K562 (cell line): ENCODE results near the gene ITGB2. TPM values are rescaled to one million over a fixed set of nuclear protein-coding genes. Genes with fewer than 3 reads are reported as not detected.

Experiments
- ATAC-seq: fragments of 200-7000 bp; cut with Tn5 transposase; 3 replicates; pipeline ENCODE4 v1.9.1; 2020; ENCODE audit warnings: moderate library complexity
- BruUV-seq: library from RNA; stranded (reverse); fragments of 400-500 nt; replicated peaks from 2 replicates; lab custom pipeline; 2021; lab: Mats Ljungman, UMichigan
- CTCF ChIA-PET: fragments of 300-600 bp; formaldehyde crosslinking; extraction: SDS; loops from one replicate; lab custom pipeline; 2021; ENCODE audit warnings: low intra/inter-chr PET ratio; lab: Yijun Ruan, JAX
- POLR2A ChIA-PET: fragments of 300-600, 350-650 bp; sonication (Branson Sonifier 250); formaldehyde crosslinking; extraction: SDS; loops from one replicate; lab custom pipeline; 2021; ENCODE audit warnings: antibody characterized with exemption, inconsistent platforms; lab: Yijun Ruan, JAX
- DNase-seq, 4 experiments: peaks; one replicate each; pipeline versions ENCODE4 v3.0.0 to v3.0.0-alpha.2; 2011 to 2018; ENCODE audit warnings: low spot score in 3 of 4, mixed read lengths in 3 of 4; ENCODE audit errors: extremely low read depth in 1 of 4
- FAIRE-seq: peaks from 2 replicates; lab custom pipeline; 2011; peaks lifted over from hg19 to GRCh38; lab: Jason Lieb, UNC
- H2AFZ ChIP-seq: 2 replicates; pipeline ENCODE4 v1.6.0; 2011; ENCODE audit warnings: low read depth, low read length, control low read depth, inconsistent platforms
- H3K27ac ChIP-seq: fragments of 200-600 bp; 3 replicates; pipeline ENCODE4 v1.8.0; 2011; ENCODE audit warnings: low read depth, mild to moderate bottlenecking, control low read depth, inconsistent platforms, low read length, moderate library complexity, mixed read lengths; ENCODE audit errors: extremely low read depth
- H3K27me3 ChIP-seq, 2 experiments: fragments of 300-600 bp in 1 of 2; 2 replicates in 1 of 2; 3 replicates in 1 of 2; pipeline versions ENCODE4 v1.6.0 to v1.8.0; 2011; ENCODE audit warnings: inconsistent platforms in 2 of 2, low read length in 2 of 2, mild to moderate bottlenecking in 1 of 2, mixed read lengths in 1 of 2, moderate library complexity in 1 of 2; ENCODE audit not compliant: control insufficient read depth in 2 of 2, insufficient read depth in 2 of 2
- H3K36me3 ChIP-seq: fragments of 300-600 bp; 3 replicates; pipeline ENCODE4 v1.8.0; 2011; ENCODE audit warnings: mild to moderate bottlenecking, low read length, inconsistent platforms; ENCODE audit not compliant: control insufficient read depth, insufficient read depth
- H3K4me1 ChIP-seq, 2 experiments: fragments of 200-600 bp in 1 of 2; replicated peaks in 1 of 2; 2 replicates in 1 of 2; 3 replicates in 1 of 2; pipeline versions ENCODE4 v1.5.1 to v1.8.0; 2011; ENCODE audit warnings: inconsistent platforms in 2 of 2, low read length in 2 of 2, mild to moderate bottlenecking in 1 of 2, mixed read lengths in 1 of 2, moderate library complexity in 1 of 2; ENCODE audit not compliant: control insufficient read depth in 2 of 2, insufficient read depth in 2 of 2
- H3K4me2 ChIP-seq: 2 replicates; pipeline ENCODE4 v1.6.1; 2011; ENCODE audit warnings: low read length, control low read depth, inconsistent platforms, mixed read lengths; ENCODE audit not compliant: insufficient read depth
- H3K4me3 ChIP-seq: fragments of 200-600 bp; sonication (generic), shearing (Covaris generic); 2 replicates; pipeline ENCODE4 v1.5.1; 2016; ENCODE audit warnings: control low read depth, inconsistent platforms
- H3K79me2 ChIP-seq: fragments of 200-600 bp; 3 replicates; pipeline ENCODE4 v1.8.0; 2011; ENCODE audit warnings: low read length, inconsistent platforms; ENCODE audit not compliant: control insufficient read depth, insufficient read depth
- H3K9ac ChIP-seq, 2 experiments: 2 replicates each; pipeline versions ENCODE4 v1.6.0 to v1.6.1; 2011; ENCODE audit warnings: low read depth in 2 of 2, low read length in 2 of 2, control low read depth in 1 of 2, inconsistent platforms in 1 of 2, mild to moderate bottlenecking in 1 of 2, mixed read lengths in 1 of 2; ENCODE audit not compliant: insufficient read depth in 1 of 2
- H3K9me1 ChIP-seq: one replicate; pipeline ENCODE4 v1.6.0; 2011; ENCODE audit warnings: inconsistent platforms, mild to moderate bottlenecking, low read length, moderate library complexity; ENCODE audit not compliant: control insufficient read depth, insufficient read depth
- H3K9me3 ChIP-seq: replicated peaks from 2 replicates; pipeline ENCODE4 v1.5.1; 2011; ENCODE audit warnings: low read depth, low read length, inconsistent platforms; ENCODE audit not compliant: control insufficient read depth, insufficient read depth
- H4K20me1 ChIP-seq: replicated peaks from 2 replicates; pipeline ENCODE4 v1.6.1; 2011; ENCODE audit warnings: low read length, inconsistent platforms, mixed read lengths; ENCODE audit not compliant: control insufficient read depth, insufficient read depth
- ATF1 ChIP-seq, 2 experiments: fragments of 450-650 bp in 1 of 2; IDR thresholded peaks; 2 replicates each; pipeline ENCODE4 v1.6.1; 2016; ENCODE audit warnings: missing compliant biosample characterization in 1 of 2, missing genetic modification characterization in 1 of 2
- CUX1 ChIP-seq: fragments of 200-800 bp; sonication (Bioruptor generic); IDR thresholded peaks from 2 replicates; pipeline ENCODE4 v1.6.1; 2016; ENCODE audit warnings: missing genetic modification characterization, missing compliant biosample characterization
- EGR1 ChIP-seq: fragments of 450-650 bp; conservative IDR thresholded peaks from 2 replicates; pipeline ENCODE4 v1.6.1; 2017; ENCODE audit warnings: mild to moderate bottlenecking
- FOXK1 ChIP-seq: sonication (generic); formaldehyde crosslinking; IDR thresholded peaks from 2 replicates; pipeline ENCODE4 v1.8.0; 2022; ENCODE audit warnings: missing genetic modification reagents, mild to moderate bottlenecking, borderline replicate concordance
- GATAD2A ChIP-seq: fragments of 450-650 bp; IDR thresholded peaks from 2 replicates; pipeline ENCODE4 v1.6.1; 2017
- NCOA6 ChIP-seq: fragments of 450-650 bp; IDR thresholded peaks from 2 replicates; pipeline ENCODE4 v1.6.1; 2017; ENCODE audit warnings: mild to moderate bottlenecking
- NFE2L1 ChIP-seq: fragments of 450-650 bp; IDR thresholded peaks from 2 replicates; pipeline ENCODE4 v1.6.1; 2016; ENCODE audit warnings: missing genetic modification characterization, low read depth, mild to moderate bottlenecking, missing compliant biosample characterization, moderate library complexity, borderline replicate concordance
- POLR2G ChIP-seq: fragments of 200-400 bp; formaldehyde crosslinking; IDR thresholded peaks from 2 replicates; pipeline ENCODE4 v1.6.1; 2017; ENCODE audit warnings: low read depth, mild to moderate bottlenecking, antibody characterized with exemption, low read length, moderate library complexity
- RBFOX2 ChIP-seq: fragments of 200-400 bp; formaldehyde crosslinking; IDR thresholded peaks from 2 replicates; pipeline ENCODE4 v1.6.1; 2017; ENCODE audit warnings: low read depth, mild to moderate bottlenecking, low read length, moderate library complexity
- RBM14 ChIP-seq: fragments of 200-400 bp; formaldehyde crosslinking; IDR thresholded peaks from 2 replicates; pipeline ENCODE4 v1.6.1; 2018; ENCODE audit warnings: low read depth, mild to moderate bottlenecking, low read length, moderate library complexity, borderline replicate concordance; ENCODE audit not compliant: insufficient read depth
- SP1 ChIP-seq: sonication (generic); formaldehyde crosslinking; IDR thresholded peaks from 2 replicates; pipeline ENCODE4 v1.8.1; 2022; ENCODE audit warnings: mild to moderate bottlenecking, missing genetic modification reagents
- SREBF1 ChIP-seq: fragments of 150-350 bp; IDR thresholded peaks from 2 replicates; pipeline ENCODE4 v1.6.1; 2014; ENCODE audit warnings: antibody characterized with exemption, low read depth, low read length, borderline replicate concordance
- SUPT5H ChIP-seq: fragments of 450-650 bp; IDR thresholded peaks from 2 replicates; pipeline ENCODE4 v1.6.1; 2016
- ZBTB17 ChIP-seq: fragments of 450-650 bp; formaldehyde crosslinking; IDR thresholded peaks from 2 replicates; pipeline ENCODE4 v1.4.0; 2020; ENCODE audit warnings: mild to moderate bottlenecking
- ZNF217 ChIP-seq: sonication (generic); formaldehyde crosslinking; IDR thresholded peaks from 2 replicates; pipeline ENCODE4 v1.8.0; 2022; ENCODE audit warnings: mild to moderate bottlenecking, missing genetic modification reagents
- ZNF282 ChIP-seq: sonication (generic); formaldehyde crosslinking; IDR thresholded peaks from 2 replicates; pipeline ENCODE4 v1.8.1; 2023; ENCODE audit warnings: missing genetic modification reagents
- WGBS: fragments of 100-300 bp; shearing (Covaris generic); methylation state at CpG from one replicate; pipeline ENCODE4 v1.1.6; 2016; ENCODE audit warnings: low coverage, mixed read lengths; ENCODE audit not compliant: insufficient coverage; ENCODE audit errors: missing lambda C conversion rate; 5-methylcytosine and 5-hydroxymethylcytosine counted together
- in situ Hi-C: fragments of 300-500 bp; cut with MboI; formaldehyde crosslinking; loops from 4 replicates; pipeline ENCODE4 v1.15.0; 2018; ENCODE audit warnings: inconsistent platforms, mixed read lengths
- intact Hi-C: fragments of 100-400 bp; cut with micrococcal nuclease; formaldehyde crosslinking; loops from 2 replicates; pipeline ENCODE4 v1.14.2; 2022
- polyA plus RNA-seq, 8 experiments: library from polyadenylated mRNA; depleted of rRNA in 4 of 8; stranded (reverse) in 5 of 8; unstranded in 3 of 8; fragments of >200 nt; fragmentation: Nextera tagmentation in 2 of 8; fragmentation: Illumina TruSeq in 1 of 8; extraction: Ambion mirVana in 2 of 8; extraction: Trizol in 1 of 8; gene quantifications; 2 replicates each; pipeline versions ENCODE4 v1.2.1 to v1.2.3, GENCODE V29; 2011 to 2014; ENCODE audit warnings: inconsistent platforms in 1 of 8, missing spikeins in 1 of 8
- total RNA-seq, 7 experiments: library from RNA; depleted of rRNA in 6 of 7; stranded (reverse); fragments of >200 nt in 6 of 7; fragmentation: Illumina TruSeq in 2 of 7; extraction: Trizol in 2 of 7; gene quantifications; 2 replicates each; pipeline versions ENCODE4 v1.2.1 to v1.2.3, GENCODE V29; 2011 to 2021; ENCODE audit warnings: low replicate concordance in 1 of 7

ITGB2 gene
- total and polyA plus RNA-seq, 9 of the 15 experiments (the other 6 are each of a cell fraction or from before 2014, with no cell fraction given) = 0.07 to 1.3 (median 0.51) TPM; not detected in 2

- peaks cover 4 to 7% of the 10 kb centered on the region in 2 experiments; a peak in 2 of 5 replicates for H3K27me3 ChIP-seq
- H3K9ac ChIP-seq = peak overlapping the region in 1 of 2 experiments; percentile 23; a peak in 1 of 4 replicates
- ChIA-PET POLR2A (interaction anchor here (1.0 to 1.2 kb wide), 2 partner anchors 10 to 13 kb away, joined by 5 read pairs; no protein-coding TSS in a partner anchor), CTCF (no interaction called here)
- peaks cover 15 to 48% of the 10 kb centered on the region in 2 experiments for H3K4me1 ChIP-seq
- H3K36me3 ChIP-seq = peaks cover 35% of the 10 kb centered on the region
- H2AFZ ChIP-seq = no peak overlapping the region
- no peaks in the 10 kb centered on the region for H4K20me1 ChIP-seq
- BruUV-seq = no TSS peak
- H3K27ac ChIP-seq = no peak overlapping the region
- intact Hi-C loops = loop anchor here (5.0 kb wide), 1 partner anchor 45 kb away; the partner anchor contains the start of gene UBE2G2
- H3K9me1 ChIP-seq = no peaks in the 10 kb centered on the region
- peaks cover 3% of the 10 kb centered on the region for H3K79me2 ChIP-seq
- no peak overlapping the region for H3K4me2 ChIP-seq
- H3K9me3 ChIP-seq = no peaks in the 10 kb centered on the region
- no peak overlapping the region for H3K4me3 ChIP-seq
- ATAC-seq (no peak), FAIRE-seq (no peak), DNase-seq (no peak)
- in situ Hi-C loops = no loop called here
- WGBS = 85% methylated on average over 22 of the region's 24 CpGs
- 0 out of 2 replicates have a peak, but pooled peaks have one; percentile 30 for TF ChIP-seq SUPT5H
- no peak for TF ChIP-seq NFE2L1 (tag)
- TF ChIP-seq EGR1 = peak; percentile 51
- peak; percentile 77 for TF ChIP-seq POLR2G
- 0 out of 2 replicates have a peak, but pooled peaks have one; percentile 62 for TF ChIP-seq ZNF217 (CRISPR knock-in tag)
- TF ChIP-seq RBM14 = peak; percentile 63; the same call in 1 of the 2 replicates
- no peak for TF ChIP-seq NCOA6
- TF ChIP-seq GATAD2A = no peak
- TF ChIP-seq SP1 (CRISPR knock-in tag) = 0 out of 2 replicates have a peak, but pooled peaks have one; percentile 43
- TF ChIP-seq ZBTB17 (CRISPR knock-in tag) = no peak
- TF ChIP-seq CUX1 (CRISPR knock-in tag) = no peak
- no peak for TF ChIP-seq ATF1 (CRISPR knock-in tag; IDR thresholded peaks at IDR 0.05)
- no peak for TF ChIP-seq ATF1 (tag; IDR thresholded peaks at IDR 0.05)
- TF ChIP-seq ZNF282 (CRISPR knock-in tag) = 0 out of 2 replicates have a peak, but pooled peaks have one; percentile 5
- TF ChIP-seq FOXK1 (CRISPR knock-in tag) = no peak
- TF ChIP-seq SREBF1 = no peak
- TF ChIP-seq RBFOX2 = 0 out of 2 replicates have a peak, but pooled peaks have one; percentile 5
Observed at GRCh38 chr21:44847261-44848056, 73.2 kb downstream of the ITGB2 start.
